ENCODE measurements around the gene RSKR.
"Not testable (repeated sequence)": the region's sequence is repeated elsewhere in the genome, so short reads cannot be mapped to it uniquely, and the experiment has no call there.

RSKR gene, protein sequence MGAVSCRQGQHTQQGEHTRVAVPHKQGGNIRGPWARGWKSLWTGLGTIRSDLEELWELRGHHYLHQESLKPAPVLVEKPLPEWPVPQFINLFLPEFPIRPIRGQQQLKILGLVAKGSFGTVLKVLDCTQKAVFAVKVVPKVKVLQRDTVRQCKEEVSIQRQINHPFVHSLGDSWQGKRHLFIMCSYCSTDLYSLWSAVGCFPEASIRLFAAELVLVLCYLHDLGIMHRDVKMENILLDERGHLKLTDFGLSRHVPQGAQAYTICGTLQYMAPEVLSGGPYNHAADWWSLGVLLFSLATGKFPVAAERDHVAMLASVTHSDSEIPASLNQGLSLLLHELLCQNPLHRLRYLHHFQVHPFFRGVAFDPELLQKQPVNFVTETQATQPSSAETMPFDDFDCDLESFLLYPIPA

DNA sequence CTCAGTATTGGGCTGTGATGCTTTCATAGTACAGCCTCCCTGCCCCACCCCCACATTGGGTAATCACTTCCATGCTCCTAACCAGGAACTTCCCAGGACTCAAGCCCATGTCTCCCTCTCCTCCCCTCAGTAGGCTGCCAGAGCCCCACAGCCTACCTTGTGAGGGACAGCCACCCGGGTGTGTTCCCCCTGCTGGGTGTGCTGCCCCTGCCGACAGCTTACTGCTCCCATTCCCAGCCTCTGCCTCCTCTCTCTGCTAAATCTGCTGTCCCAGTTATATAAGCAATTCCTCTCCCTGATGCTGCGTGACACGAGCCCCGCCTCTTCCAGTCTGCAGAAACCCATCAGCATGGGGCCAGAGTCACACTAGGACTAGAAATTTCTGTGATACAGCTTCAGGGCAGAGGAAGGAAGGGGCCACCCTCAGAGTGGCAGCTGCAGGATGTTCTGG lies at the start of gene RSKR:
TSS of gene RSKR (minus strand) at position 255 of the 451 bp plus-strand sequence. CDS start at position 231, 24 bp downstream.
- H3K4me1 Mint-ChIP-seq: peaks cover 36% of the 10 kb centered on the region
- peak within 1 kb of the TSS; percentile 69 for H3K27ac Mint-ChIP-seq
- ATAC-seq: no peak
- H3K4me3 Mint-ChIP-seq: no peak within 1 kb of the TSS
- H3K9me3 Mint-ChIP-seq: no peaks in the 10 kb centered on the region
- no peaks in the 10 kb centered on the region for H3K27me3 Mint-ChIP-seq
- H3K36me3 Mint-ChIP-seq: peaks cover 60% of the 10 kb centered on the region

DNA sequence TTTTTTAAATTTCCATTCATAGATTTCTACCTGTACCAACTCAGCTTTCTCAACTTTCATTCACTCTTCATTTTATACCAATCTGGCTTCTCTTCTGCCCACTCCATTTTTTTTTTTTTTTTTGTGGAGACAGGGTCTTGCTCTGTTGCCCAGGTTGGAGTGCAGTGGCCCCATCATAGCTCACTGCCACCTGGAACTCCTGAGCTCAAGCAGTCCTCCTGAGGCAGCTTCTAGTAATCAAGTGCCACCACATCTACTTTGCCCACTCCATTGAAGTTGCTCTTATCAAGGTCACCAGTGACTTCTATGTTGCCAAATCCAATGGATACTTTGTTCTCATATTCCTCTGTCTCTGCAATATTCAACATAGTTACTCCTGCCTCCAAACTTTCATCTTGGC lies 49.7 kb upstream of the RSKR start:
- peaks cover 43% of the 10 kb centered on the region for H3K36me3 Mint-ChIP-seq

DNA sequence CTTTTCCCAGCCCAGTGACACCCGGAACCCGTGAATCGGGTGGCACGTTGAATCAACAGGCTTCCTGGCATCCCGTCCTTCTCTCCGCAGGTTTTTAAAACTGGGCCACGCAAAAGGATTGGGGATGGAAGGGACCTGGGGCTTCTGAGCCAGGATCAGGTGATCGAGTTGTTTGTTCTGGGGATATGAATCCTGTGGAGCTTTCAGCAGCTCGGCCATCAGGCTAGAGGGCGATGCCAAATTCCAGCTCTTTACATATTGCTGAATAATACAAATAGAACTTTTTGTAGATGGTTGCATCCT lies 48.5 kb upstream of the RSKR start:
- Mint-ChIP-seq H3K36me3 (peaks cover 45% of the 10 kb centered on the region), H3K4me3 (peak overlapping the region; percentile 96), H3K9me3 (no peaks in the 10 kb centered on the region), H3K27me3 (no peaks in the 10 kb centered on the region), H3K27ac (peak overlapping the region; percentile 99), H3K4me1 (peaks cover 60% of the 10 kb centered on the region)
- no peak for ATAC-seq

More for the DNA sequence above, 49.7 kb upstream of the RSKR start:
- H3K4me3 Mint-ChIP-seq: peak overlapping the region; percentile 96
- no peaks in the 10 kb centered on the region for H3K9me3 Mint-ChIP-seq
- peaks cover 64% of the 10 kb centered on the region for H3K4me1 Mint-ChIP-seq
- no peaks in the 10 kb centered on the region for H3K27me3 Mint-ChIP-seq
- peak overlapping the region; percentile 99 for H3K27ac Mint-ChIP-seq
- no peak for ATAC-seq

DNA sequence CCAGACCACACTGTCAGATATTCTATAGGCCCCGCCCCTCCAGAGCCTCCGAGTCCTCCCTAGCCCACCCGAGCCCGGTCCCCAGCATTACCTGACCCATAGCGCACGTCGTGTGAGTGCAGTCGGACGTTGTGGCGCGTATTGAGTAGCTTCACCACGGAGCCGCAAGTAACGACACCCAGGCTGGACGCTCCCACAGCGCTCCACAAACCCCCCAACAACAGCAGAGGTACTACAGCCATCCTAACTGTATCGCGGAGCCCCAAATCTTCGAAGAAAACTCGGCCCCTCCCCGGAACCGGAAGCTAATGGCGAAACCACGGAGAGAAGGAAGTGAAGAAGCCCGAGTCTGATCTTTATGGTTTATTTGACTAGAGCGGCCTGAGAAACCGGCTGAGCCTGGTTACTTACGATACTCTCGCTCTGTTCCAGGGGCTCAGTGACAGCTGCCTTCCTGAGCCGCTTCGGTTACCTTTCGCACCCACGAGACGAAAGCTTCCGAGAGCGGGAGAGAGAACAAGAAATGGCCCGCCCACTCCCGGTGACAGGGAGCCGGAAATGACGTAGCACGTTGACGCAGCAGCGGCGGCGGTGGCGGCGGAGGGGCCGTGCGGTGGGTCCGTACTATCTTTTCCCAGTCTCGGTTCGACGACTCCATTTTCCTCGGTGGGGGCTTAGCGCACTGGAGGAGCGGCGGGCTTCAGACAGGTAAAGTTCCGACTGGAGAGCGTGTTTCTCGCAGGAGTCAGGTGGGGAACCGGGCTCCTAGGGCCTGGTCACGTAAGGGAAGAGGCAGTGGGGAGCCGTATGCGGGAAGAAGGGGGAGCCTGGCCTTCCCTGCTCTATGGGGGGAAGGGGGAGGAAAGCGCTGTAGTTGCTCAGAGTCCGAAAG lies 47.9 kb upstream of the RSKR start, which contains the start of the genes SDF2 and SUPT6H:
TSS of gene SDF2 (minus strand) at position 272 of the 892 bp plus-strand sequence. CDS start at position 242, 30 bp downstream.
TSS of gene SUPT6H (plus strand) at position 571 of the 892 bp plus-strand sequence. CDS start 11,197 bp downstream, outside the sequence.
- peak; percentile 94 for ATAC-seq
- Mint-ChIP-seq H3K27me3 (no peaks in the 10 kb centered on the region), H3K4me1 (peaks cover 58% of the 10 kb centered on the region), H3K4me3 (peak within 1 kb of the TSS; percentile 96), H3K27ac (peak within 1 kb of the TSS; percentile 99), H3K36me3 (peaks cover 44% of the 10 kb centered on the region), H3K9me3 (no peaks in the 10 kb centered on the region)

DNA sequence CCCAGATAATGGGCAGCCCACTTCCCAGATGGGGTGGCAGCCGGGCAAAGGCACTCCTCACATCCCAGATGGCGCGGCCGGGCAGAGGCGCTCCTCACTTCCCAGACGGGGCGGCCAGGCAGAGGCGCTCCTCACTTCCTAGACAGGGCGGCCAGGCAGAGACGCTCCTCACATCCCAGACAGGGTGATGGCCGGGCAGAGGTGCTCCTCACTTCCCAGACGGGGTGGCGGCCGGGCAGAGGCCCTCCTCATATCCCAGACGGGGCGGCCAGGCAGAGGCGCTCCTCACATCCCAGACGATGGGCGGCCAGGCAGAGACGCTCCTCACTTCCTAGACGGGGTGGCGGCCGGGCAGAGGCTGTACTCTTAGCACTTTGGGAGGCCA lies 45.5 kb upstream of the RSKR start:
- not testable (repeated sequence) for H3K4me3 Mint-ChIP-seq
- peak overlapping the region; percentile 5 for H3K27ac Mint-ChIP-seq

DNA sequence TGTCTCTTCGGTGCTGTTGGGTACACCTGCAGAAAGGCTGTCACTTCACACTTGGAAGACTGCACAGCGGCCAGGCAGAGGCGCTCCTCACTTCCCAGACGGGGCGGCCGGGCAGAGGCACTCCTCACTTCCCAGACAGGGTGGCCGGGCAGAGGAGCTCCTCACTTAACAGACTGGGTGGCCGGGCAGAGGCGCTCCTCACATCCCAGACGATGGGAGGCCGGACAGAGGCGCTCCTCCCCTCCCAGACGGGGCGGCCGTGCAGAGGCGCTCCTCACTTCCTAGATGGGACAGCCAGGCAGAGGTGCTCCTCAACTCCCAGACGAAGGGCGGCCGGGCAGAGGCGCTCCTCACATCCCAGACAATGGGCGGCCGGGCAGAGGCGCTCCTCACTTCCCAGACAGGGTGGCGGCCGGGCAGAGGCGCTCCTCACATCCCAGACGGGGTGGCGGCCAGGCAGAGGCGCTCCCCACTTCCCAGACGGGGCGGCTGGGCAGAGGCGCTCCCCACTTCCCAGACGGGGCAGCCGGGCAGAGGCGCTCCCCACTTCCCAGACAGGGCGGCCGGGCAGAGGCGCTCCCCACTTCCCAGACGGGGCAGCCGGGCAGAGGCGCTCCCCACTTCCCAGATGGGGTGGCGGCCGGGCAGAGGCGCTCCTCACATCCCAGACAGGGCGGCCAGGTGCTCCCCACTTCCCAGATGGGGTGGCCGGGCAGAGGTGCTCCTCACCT lies 44.9 kb upstream of the RSKR start:
- Mint-ChIP-seq H3K36me3 (peaks cover 45% of the 10 kb centered on the region), H3K4me1 (peaks cover 46% of the 10 kb centered on the region)
- H3K9me3 Mint-ChIP-seq, H3K4me3 Mint-ChIP-seq, ATAC-seq, H3K27me3 Mint-ChIP-seq, H3K27ac Mint-ChIP-seq: not testable (repeated sequence)

More for the DNA sequence above, 45.5 kb upstream of the RSKR start:
- not testable (repeated sequence) for ATAC-seq, H3K9me3 Mint-ChIP-seq, H3K27me3 Mint-ChIP-seq
- Mint-ChIP-seq H3K4me1 (peaks cover 51% of the 10 kb centered on the region), H3K36me3 (peaks cover 43% of the 10 kb centered on the region)

DNA sequence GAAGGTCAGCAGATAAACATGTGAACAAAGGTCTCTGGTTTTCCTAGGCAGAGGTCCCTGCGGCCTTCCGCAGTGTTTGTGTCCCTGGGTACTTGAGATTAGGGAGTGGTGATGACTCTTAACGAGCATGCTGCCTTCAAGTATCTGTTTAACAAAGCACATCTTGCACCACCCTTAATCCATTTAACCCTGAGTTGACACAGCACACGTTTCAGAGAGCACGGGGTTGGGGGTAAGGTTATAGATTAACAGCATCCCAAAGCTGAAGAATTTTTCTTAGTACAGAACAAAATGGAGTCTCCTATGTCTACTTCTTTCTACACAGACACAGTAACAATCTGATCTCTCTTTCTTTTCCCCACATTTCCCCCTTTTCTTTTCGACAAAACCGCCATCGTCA lies 44.4 kb upstream of the RSKR start:
- H3K27ac Mint-ChIP-seq, H3K4me3 Mint-ChIP-seq: not testable (repeated sequence)

DNA sequence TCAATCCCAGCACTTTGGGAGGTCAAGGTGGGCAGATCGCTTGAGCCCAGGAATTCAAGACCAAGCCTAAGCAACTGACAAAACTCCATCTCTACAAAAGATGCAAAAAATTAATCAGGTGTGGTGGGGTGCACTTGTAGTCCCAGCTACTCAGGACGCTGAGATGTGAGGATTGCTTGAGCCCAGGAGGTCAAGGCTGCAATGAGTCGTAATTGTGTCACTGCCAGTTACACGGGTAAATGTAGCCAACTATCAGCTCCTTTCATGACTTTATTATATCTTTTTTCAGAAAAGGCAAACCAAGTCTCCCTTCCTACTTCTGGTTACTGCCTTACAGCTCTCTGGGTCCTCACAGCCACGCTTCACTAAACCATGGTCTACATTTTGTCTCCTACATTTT lies 43.8 kb upstream of the RSKR start:
- Mint-ChIP-seq H3K36me3 (peaks cover 48% of the 10 kb centered on the region), H3K4me1 (peaks cover 34% of the 10 kb centered on the region), H3K9me3 (no peaks in the 10 kb centered on the region), H3K27me3 (no peaks in the 10 kb centered on the region), H3K4me3 (no peak overlapping the region), H3K27ac (no peak overlapping the region)
- ATAC-seq: no peak

More for the DNA sequence above, 44.4 kb upstream of the RSKR start:
- H3K4me1 Mint-ChIP-seq: peaks cover 40% of the 10 kb centered on the region
- H3K36me3 Mint-ChIP-seq: peaks cover 46% of the 10 kb centered on the region
- ATAC-seq, H3K27me3 Mint-ChIP-seq, H3K9me3 Mint-ChIP-seq: not testable (repeated sequence)

DNA sequence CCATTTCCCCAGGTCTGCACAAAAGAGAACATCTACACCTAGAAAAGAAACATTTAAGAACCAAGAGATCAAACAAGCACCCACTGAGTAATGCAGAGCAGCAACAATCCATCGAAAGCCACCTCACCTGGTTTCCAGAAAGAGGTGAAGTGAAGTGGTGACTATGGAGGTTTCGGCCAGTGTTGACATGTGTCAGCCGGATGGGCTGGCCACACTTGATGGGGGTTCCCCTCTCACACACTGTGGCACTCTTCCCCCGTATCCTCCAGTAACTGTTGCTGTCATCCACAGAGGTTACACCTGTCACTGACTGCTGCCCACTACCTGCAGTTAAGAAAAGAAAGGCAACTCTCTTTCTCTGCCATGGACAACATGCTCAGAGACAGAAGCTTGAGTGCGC lies 41.2 kb upstream of the RSKR start:
- Mint-ChIP-seq H3K4me3 (no peak overlapping the region), H3K27ac (no peak overlapping the region), H3K9me3 (no peaks in the 10 kb centered on the region), H3K4me1 (peaks cover 21% of the 10 kb centered on the region), H3K27me3 (no peaks in the 10 kb centered on the region), H3K36me3 (peaks cover 54% of the 10 kb centered on the region)
- ATAC-seq: no peak

DNA sequence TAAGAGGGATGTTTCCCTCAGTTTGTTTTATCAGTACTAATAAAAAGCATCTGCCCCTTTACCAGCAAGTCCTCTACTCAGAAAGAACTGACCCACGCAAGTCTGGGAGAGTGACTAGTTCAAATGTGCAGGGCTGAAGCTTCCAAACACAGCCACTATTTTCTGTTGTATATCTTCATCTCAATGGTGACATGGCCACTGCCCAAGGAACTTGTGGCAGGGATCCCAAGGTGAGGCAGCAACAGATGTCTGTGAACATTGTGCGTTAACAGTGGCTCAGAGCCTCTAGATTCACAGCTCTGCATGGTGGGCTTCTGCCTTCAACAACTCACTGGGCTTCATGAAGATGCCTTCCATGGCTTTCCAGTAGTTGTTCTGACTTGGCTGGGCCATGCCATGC lies 34.7 kb upstream of the RSKR start:
- Mint-ChIP-seq H3K4me3 (no peak overlapping the region), H3K27me3 (no peaks in the 10 kb centered on the region), H3K27ac (no peak overlapping the region), H3K9me3 (no peaks in the 10 kb centered on the region), H3K4me1 (peaks cover 25% of the 10 kb centered on the region), H3K36me3 (peaks cover 30% of the 10 kb centered on the region)
- no peak for ATAC-seq

DNA sequence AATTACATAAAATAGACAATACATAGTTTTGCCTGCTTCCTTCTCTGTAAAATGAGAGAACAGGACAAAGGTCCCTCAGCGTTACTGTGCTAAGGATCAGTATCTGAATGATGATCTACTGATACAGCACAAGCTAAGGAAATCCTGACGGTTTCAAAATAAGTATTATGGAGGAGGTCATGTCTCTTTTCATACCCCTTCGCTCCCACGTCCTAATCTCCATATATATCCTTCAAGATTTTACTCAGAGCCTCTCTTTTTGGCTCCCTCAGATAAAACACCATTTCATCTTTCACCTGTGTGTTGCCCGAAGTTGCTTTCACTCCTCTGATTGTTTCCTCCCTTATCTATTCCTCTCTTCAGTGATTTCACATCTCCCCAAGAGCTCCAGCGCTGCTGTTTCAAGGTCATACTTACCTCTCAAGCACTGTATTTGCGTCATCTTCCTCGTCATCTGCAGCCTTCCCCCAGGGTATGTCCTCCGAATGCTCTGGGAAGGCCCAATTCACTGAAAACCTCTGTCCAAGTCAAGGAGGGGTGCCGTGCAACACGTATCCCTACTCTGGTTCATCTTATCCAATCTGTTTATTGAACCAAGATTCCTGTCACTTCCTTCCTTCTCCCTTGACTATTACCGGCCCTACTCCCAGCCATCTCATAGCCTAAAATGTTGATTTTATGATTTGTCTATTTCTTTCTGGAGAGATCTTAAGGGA lies 32.2 kb upstream of the RSKR start:
- Mint-ChIP-seq H3K27ac (peak overlapping the region; percentile 90), H3K4me3 (peak overlapping the region; percentile 92), H3K27me3 (no peaks in the 10 kb centered on the region), H3K9me3 (no peaks in the 10 kb centered on the region), H3K4me1 (peaks cover 37% of the 10 kb centered on the region), H3K36me3 (peaks cover 33% of the 10 kb centered on the region)
- ATAC-seq: no peak

DNA sequence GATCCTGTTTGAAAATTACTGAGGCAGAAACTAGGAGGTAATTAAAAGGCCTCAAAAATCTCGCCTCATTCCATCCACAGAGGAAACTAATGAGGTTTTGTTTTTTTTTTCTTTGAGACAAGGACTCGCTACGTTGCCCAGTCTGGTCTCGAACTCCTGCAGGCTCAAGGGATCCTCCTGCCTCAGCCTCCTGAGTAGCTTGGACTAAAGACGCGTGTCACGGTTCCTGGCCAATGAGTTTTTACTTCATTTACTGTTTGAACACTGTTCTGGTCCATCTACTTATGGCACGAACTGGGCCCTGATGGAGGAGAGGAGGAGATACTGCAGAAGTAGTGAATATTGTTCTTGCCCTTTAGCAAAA lies 31.6 kb upstream of the RSKR start:
- H3K9me3 Mint-ChIP-seq: no peaks in the 10 kb centered on the region
- no peak for ATAC-seq
- H3K4me3 Mint-ChIP-seq: peak overlapping the region; percentile 92
- H3K4me1 Mint-ChIP-seq: peaks cover 37% of the 10 kb centered on the region
- no peaks in the 10 kb centered on the region for H3K27me3 Mint-ChIP-seq
- peak overlapping the region; percentile 90 for H3K27ac Mint-ChIP-seq
- peaks cover 32% of the 10 kb centered on the region for H3K36me3 Mint-ChIP-seq

DNA sequence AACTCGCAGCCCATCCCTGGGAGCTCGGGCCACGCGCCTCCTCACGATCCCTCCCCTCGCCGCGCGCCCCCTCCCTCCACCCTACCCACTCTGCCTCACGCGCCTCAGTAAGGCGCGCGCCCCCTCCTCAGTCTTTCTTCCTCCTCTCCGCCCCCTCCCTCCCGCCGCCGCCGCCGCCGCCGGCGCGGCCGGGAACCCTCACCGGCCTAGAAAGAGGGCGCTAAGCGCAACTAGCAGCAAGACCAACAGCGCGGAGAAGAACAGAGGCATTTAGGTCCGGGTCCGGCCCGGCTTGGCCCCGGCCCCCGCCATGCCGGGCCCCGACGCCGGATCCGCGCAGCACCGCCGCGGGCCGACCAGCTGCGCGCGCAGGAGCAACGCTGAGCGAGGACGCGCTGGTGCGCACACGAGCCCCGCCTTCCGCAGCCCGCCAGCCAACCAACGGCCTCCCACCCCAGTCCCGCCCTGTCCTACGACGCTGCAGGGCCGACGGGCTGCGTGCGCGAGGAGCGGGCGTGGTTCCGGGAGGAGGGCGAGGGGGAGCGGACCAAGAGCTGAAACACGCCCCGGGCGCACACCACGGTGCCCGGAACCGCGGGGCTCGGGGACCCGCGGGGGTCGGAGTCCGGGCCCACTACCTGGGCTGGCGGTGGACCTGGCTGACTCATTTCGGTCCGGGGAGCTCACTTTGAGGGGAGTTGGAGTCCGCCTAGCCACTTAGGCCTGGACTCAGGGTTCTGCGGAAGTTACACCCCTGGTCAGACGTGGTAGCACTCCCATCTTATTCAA lies 31.0 kb upstream of the RSKR start, which contains the start of gene BLTP2:
TSS of gene BLTP2 (minus strand) at position 372 of the 789 bp plus-strand sequence. CDS start at position 270, 102 bp downstream.
- no peaks in the 10 kb centered on the region for H3K27me3 Mint-ChIP-seq
- H3K4me3 Mint-ChIP-seq: peak within 1 kb of the TSS; percentile 92
- peak; percentile 99 for ATAC-seq
- peaks cover 37% of the 10 kb centered on the region for H3K4me1 Mint-ChIP-seq
- H3K27ac Mint-ChIP-seq: peak within 1 kb of the TSS; percentile 90
- no peaks in the 10 kb centered on the region for H3K9me3 Mint-ChIP-seq
- H3K36me3 Mint-ChIP-seq: peaks cover 37% of the 10 kb centered on the region
